Skin epidermis (tissue), 12 donors: ENCODE data around the gene TMEM117.

Experiments
- H3K27ac ChIP-seq, 21 experiments: fragments of 200-600 bp; sonication (generic) in 11 of 21; one replicate each; pipeline ENCODE4 v1.5.0; 2020; ENCODE audit warnings: mild to moderate bottlenecking in 3 of 21, inconsistent platforms in 2 of 21, moderate library complexity in 2 of 21
- H3K4me3 ChIP-seq, 7 experiments: fragments of 200-600 bp; sonication (generic) in 2 of 7; one replicate each; pipeline ENCODE4 v1.5.0; 2020; ENCODE audit warnings: inconsistent platforms in 2 of 7, mild to moderate bottlenecking in 2 of 7, moderate library complexity in 1 of 7

Gene TMEM117

DNA sequence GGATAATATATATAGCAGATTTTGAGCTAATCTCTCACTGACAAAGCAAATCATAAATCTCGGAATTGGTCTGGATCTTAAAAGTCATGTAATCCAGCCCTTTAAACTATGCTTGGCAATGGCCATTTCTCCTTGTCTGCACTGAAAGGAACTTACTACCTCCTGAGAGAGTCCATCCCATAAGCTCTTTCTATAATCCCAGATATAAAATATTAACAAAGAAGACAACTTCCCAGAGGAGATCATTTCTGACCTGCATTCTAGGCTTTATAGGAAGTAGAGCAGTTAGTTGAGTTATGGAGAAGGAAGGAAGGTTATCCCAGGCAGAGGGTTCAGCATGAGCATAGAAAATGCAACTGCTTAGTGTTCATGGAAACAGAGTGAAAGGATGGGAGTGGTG, 99.7 kb downstream of the TMEM117 start:
- no peak overlapping the region for H3K27ac ChIP-seq
- H3K4me3 ChIP-seq = no peak overlapping the region

DNA sequence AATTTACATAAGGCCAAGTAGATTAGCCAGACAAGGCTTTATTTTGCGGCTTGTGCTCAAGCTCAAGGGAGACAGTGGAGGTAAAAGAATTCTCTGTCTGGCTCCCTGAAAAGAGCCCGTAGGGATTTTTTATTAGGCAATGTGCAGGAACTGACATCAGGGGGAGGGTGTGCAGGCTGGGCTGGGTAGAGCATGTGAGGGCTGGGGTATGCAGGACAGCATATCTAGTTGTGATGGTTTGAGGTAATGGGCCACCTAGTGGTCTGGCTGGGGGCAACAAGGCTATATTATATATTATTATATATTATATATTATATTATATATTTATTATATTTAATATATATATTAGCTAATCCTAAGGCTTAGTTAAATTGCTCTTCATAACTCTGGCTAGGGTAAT, 102.1 kb downstream of the TMEM117 start:
- Histone ChIP-seq H3K4me3 (no peak overlapping the region), H3K27ac (no peak overlapping the region)

DNA sequence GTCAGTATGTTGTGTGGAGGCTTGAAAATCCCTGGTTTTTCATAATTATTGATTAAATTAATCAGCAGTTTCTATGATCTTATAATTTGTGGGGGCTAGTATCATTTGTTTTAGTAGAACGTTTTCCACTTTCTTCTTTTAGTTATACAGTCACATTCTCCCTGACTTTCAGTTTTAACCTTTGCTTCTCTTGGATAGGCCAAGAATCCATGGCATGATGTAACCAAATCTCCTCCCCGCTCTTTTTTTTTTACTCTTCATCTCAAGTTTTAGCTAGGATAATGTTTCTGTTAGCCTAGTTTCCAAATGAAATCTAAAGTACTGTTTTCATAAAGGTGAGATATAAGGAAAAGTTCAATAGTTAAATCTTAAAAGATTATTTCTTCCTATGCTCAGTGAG, 106.5 kb downstream of the TMEM117 start:
- Histone ChIP-seq H3K27ac (no peak overlapping the region), H3K4me3 (no peak overlapping the region)

DNA sequence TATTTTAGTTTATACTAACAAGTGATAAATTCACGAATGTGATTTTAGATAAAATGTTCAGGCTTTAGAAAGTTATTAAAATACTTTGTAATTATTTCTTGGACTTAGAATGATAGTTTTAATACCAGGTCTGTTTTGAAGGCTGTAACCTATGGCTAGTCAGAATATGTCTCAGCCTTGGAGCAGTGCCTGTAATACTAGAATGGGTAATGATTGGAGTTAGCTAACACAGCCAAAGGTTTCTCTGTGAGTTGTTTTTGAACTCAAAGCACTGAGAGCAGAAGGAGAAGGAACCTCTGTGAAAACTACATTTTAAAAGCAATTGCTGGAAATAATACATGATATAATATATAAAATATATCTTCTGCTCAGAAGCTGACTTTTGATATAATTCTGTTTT, 110.1 kb downstream of the TMEM117 start:
- H3K27ac ChIP-seq = no peak overlapping the region
- H3K4me3 ChIP-seq = no peak overlapping the region

DNA sequence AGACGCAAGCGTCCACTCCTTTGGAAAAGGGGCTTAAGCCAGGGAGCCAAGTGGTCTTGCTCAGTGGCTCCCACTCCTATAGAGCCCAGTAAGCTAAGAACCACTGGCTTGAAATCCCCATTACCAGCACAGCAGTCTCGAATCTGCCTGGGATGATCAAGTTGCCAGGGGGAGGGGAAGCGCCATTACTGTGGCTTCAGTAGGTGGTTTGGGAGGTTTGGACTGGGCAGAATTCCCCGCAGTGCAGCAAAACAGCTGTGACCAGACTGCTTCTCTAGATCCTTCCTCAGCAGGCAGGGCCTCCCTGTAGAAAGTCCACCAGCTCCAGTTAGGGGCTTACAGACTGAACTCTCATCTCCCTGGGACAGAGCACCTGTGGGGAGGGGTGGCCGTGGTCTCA, 115.4 kb downstream of the TMEM117 start:
- Histone ChIP-seq H3K27ac (no peak overlapping the region), H3K4me3 (no peak overlapping the region)

DNA sequence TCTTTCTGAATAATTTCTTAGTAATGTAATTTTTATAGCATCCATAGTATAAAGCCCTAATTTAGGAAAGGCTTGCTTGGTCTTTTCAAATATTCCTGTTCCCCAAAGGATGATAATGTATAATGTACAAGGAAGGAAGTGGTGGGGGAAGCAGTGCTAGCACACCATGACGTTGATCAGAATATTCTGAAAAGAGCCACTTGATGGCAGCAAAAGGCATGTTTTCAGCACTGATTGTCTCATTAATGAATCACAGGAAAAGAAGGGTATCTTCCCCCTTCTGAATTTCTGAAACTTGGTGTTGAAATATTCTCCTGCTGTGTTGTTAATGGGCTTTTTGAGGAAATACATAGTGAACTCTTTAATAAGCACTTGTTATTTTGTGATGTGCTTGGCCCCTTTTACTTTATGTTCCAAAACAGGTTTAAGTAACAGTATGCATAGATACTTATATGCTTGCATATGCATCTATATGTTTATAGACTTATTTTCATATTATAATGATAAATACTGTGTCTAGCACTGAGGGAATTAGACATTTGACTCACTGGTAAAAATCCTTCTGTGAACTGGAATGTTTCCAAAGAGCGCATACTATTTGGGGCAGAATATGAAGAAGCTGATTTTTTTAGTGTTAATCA, 122.0 kb downstream of the TMEM117 start:
- H3K4me3 ChIP-seq = no peak overlapping the region
- no peak overlapping the region for H3K27ac ChIP-seq

DNA sequence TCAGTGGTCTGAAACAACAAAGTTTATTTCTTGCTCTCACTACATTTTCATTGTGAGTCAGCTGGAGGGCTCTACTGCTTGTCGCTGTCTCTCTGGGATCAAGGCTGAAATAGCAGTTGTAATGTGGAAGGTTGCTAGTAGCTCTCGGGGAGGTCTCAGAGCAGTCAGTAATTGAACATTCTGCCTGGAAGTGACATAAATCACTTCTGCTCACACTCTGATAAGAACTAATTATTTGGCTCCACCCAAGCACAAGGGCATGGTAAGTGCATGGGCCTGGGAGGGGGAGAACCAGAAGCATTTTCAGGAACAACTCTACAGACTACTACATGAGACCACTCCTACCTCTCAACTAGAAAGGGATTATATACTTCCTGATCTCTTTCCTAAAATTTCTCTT, 128.2 kb downstream of the TMEM117 start:
- H3K4me3 ChIP-seq = no peak overlapping the region

DNA sequence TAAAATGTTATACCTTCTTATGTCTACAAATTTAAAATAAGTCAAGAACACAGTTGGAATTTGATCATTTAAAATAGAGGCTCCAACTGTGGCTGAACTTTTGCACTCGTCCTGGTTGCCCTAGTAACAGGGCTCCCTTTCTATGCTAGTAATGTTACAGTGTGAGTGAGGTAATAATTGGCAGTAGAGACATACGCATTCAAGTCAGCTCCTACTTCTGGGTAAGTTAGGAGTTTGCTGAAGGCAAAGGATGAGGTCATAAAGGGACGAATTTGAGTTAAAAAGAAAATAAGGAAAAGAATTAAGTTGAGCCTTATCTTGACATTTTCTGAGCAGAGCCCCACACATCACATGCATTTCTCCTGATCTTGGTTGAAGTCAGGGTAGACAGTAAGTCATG, 129.1 kb downstream of the TMEM117 start:
- H3K27ac ChIP-seq = no peak overlapping the region
- no peak overlapping the region for H3K4me3 ChIP-seq

More for the DNA sequence above, 128.2 kb downstream of the TMEM117 start:
- no peak overlapping the region for H3K27ac ChIP-seq

DNA sequence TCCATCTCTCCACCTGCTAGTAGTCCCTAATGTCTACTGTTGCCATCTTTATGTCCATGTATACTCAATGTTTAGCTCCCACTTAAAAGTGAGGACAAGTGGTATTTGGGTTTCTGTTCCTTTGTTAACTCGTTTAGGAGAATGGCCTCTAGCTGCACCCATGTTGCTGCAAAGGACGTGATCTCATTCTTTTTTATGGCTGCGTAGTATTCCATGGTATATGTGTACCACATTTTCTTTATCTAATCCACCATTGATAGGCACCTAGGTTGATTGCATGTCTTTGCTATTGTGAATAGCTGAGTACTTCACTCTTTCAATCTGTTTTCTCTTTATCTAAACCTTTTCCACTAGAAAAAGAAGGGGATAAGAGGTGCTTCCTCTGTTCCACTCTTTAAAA, 130.0 kb downstream of the TMEM117 start:
- H3K27ac ChIP-seq = no peak overlapping the region
- no peak overlapping the region for H3K4me3 ChIP-seq

DNA sequence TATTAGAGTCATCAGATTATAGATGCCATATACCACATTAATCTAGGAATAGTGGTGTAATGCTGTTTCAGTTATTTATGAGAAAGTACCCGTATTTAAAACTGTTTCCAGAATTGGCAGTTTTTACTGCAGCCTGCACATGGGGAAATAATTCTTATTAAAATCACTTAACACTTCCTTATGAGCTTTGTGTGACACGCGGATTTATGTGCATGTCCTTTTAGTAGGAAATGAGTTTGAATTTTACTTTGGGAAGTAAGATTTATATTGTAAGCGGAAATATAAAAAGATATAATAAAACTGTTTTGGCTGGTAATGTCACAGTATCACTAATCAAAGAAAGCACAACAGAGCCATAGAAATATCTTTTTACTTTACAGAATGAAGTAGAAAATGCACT, 132.9 kb downstream of the TMEM117 start:
- Histone ChIP-seq H3K4me3 (no peak overlapping the region), H3K27ac (no peak overlapping the region)

DNA sequence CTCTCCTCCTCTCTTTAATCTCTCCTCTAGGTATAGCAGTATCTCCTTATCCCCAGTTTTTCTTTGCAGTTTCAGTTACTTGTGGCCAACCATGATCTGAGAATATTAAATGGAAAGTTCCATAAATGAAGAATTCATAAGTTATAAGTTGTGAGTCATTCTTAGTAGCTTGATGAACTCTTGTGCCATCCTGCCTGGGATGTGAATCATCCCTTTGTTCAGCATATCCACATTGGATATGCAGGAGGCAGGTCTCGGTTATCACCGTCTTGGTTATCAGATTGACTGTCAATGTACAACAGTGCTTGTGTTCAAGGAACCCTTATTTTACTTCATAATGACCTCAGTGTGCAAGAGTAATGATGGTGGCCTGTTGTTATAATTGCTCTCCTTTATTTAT, 134.0 kb downstream of the TMEM117 start:
- no peak overlapping the region for H3K4me3 ChIP-seq
- H3K27ac ChIP-seq = no peak overlapping the region

DNA sequence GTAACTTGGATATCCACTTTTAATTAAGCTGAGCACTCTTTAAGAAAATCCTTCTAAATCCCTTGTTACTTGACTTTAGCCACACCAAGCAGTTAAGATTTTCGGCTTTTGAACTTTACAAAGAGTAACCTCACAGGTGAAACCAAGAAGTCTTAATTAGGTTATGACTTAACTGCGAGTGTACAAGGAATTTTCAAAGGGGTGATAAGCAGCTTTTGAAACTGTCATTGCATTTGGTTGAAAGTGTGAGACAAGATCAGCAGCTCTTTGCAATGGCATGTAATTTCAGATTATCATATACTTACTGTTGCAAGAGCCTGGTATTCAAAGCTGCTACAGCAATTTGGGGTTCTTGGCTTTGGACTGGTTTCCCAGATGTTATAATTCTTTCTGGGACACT, 137.5 kb downstream of the TMEM117 start:
- H3K4me3 ChIP-seq = no peak overlapping the region
- H3K27ac ChIP-seq = no peak overlapping the region

DNA sequence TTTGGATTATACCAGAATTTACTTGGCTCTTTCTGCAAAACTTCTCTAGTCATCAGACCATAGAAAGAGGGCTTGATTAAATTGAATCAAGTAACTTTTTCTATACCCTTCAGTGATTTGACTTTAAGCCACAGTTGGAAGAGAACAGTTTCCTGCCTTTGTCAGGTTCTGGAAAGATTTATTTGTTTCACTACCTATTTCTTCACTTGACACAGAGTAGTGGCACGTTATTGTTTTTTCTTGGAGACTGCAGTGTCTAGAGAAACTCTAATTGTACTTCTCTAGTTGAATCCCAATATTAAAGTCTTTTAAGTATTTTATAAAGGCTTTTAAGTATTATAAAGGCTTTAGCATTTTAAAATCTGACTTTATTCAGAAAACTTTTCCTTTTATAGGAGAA, 138.1 kb downstream of the TMEM117 start:
- H3K27ac ChIP-seq = no peak overlapping the region
- H3K4me3 ChIP-seq = no peak overlapping the region

DNA sequence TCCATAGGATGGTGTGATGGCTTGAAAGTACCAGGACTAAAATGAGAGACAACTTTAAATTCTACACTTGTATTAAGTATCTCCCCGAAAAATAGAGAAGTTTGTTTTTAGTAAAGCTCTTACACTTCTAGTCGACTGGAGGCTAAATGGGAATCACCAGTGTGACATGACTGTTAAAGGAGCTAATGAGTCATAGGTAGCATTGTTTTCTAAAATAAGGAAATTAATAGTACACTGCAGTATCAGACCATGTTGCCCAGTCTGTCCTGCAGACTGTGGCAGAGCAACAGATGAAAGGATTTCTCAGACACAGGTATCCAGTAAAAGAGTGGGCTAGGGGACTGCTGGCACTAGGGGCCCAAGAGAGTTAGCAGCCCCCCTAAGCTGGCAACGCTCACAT, 140.1 kb downstream of the TMEM117 start:
- Histone ChIP-seq H3K4me3 (no peak overlapping the region), H3K27ac (no peak overlapping the region)

DNA sequence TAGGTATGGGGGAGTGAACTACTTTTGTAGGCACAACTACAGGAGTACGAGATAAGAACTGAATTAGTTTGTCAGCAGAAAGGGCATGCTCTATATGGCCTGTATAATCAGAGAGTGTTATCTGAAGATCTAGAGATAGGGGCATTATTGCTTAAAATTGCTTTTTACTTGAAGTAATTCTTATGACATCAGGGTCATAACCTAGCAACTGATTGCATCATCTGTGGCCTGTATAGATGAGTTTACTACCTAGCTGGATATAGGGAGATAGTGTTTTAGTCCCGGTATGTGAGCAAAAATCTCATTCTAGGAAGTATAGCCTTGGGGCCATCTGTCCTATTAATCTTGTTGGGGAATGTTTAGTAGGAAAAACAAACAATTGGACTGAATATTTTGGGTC, 142.7 kb downstream of the TMEM117 start:
- Histone ChIP-seq H3K27ac (no peak overlapping the region), H3K4me3 (no peak overlapping the region)

DNA sequence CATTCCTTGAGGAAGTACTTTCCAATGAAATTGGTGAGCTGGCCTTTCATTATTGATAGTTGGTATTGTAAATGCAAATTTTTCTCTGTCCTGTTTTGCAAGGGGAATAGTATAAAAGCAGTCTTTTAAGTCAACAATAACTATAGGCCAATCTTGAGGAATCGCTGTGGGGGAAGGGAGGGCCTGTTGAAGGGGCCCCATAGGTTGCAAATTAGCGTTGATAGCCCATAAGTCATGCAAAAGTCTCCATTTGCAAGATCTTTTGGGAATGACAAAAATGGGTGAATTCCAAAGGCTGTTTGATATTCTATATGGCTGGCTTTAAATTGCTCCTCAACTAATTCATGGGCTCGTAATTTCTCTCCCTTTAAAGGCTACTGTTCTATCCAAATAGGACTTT, 143.6 kb downstream of the TMEM117 start:
- no peak overlapping the region for H3K27ac ChIP-seq
- no peak overlapping the region for H3K4me3 ChIP-seq

DNA sequence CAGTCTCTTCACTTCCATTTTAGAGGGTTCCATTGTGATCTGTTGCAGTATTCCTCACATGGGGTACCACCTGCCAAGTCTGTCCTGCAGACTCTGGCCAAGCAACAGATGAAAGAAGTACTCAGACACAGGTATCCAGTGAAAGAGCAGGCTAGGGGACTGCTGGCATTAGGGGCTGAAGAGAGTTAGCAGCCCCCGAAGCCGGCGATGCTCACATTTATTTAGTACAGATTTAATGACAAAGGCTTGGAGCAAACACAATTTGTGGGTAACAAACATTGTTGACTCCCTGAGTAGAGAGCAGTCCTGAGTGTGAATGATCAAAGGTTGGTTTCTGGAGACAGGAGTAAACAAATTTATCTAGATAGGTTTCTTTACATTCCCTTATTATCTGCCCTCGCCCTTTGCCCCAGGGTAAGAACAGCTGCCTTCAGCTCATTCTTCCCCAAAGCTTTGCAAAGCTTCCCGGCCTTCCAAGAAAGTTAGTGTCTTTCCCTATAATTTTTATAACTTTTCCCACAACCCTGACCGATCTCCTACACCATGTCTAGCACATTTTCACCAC, 144.8 kb downstream of the TMEM117 start:
- no peak overlapping the region for H3K27ac ChIP-seq
- no peak overlapping the region for H3K4me3 ChIP-seq

DNA sequence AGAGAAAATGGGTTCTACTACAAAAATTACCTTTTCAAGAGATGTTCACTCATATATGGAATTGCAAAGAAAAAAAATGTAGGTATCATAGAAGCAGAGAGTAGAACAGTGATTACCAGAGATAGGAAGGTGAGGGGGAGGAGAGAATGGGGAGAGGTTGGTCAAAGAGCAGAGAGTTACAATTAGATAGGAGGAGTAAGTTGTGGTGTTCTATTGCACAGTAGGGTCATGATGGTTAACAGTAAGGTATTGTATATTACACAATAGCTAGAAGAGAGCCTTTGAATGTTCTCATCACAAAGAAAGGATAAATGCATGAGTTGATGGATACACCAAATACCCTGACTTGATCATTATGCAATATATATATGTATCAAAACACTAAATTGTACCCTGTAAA, 145.8 kb downstream of the TMEM117 start:
- Histone ChIP-seq H3K27ac (no peak overlapping the region), H3K4me3 (no peak overlapping the region)

DNA sequence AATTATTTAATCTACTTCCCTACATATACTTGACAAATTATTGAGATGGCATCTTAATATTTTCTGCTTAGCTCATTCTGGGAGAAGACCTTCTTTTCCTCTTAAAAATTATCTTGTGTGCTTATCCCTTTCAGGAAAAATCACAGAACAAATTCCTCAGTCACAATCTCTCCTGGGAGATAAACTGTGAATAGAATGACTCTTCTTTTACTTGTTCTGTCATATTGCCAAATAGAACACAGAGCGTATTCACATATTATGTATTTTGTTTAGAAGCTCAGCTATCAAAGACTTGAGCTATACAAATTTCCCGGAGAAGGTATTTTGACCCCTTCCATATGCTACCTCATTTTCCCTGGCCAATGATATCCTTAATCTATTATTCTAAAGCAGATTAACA, 146.7 kb downstream of the TMEM117 start:
- H3K27ac ChIP-seq = no peak overlapping the region
- H3K4me3 ChIP-seq = no peak overlapping the region

DNA sequence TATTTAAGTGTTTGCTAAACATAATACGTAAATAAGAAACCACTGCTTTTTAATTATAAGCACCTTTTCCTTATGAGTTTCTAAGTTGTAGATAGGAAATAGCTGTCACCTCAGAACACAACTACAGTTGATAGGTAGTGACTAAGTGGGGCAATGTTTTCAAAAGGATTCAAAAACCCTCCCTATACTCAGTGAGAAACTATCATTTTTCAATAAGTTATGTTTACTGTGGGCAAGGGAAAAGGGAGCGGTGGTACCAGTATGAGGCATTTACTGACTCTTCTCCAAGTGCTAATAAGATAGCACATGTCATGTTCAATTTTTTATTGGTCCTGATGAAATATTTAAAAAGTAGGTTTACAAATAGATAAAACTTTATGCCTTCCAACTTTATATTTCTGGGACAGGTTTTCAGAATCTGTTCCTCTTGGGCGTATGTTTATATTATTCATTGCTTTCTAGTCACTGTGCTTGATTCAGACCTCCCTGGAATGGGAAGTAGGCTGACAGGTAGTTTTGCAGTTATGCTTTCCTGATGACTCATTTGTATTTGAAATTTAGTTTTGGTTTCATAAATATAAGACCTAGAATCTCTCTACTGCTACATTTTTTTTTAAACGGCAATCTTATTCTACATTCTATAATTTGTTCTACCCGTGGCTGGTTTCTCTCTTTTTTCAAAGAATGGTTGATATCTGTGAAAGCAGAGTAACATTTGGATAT, 153.1 kb downstream of the TMEM117 start:
- H3K4me3 ChIP-seq = no peak overlapping the region
- H3K27ac ChIP-seq = no peak overlapping the region

DNA sequence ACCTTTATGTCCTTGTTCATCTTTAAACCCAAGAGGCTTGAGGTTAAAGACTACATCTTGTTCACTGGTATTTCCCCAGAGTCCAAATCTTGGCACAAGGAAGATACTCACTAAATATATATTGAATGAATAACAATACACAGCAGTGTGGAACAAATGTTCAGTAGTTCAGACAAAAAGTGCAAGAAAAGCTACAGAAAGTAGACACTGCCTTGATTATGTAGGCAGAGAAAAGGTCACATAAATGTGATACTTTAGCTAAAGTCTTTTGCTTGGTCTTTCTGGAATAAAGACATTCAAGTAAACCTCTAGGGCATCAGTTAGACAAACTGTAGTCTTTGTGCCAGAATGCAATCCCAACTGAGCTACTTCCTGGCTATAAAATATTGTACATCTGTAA, 157.0 kb downstream of the TMEM117 start:
- no peak overlapping the region for H3K27ac ChIP-seq
- no peak overlapping the region for H3K4me3 ChIP-seq
